Measurements from ENCODE around the gene CCDC134.

- TF ChIP-seq, protein P1, sequence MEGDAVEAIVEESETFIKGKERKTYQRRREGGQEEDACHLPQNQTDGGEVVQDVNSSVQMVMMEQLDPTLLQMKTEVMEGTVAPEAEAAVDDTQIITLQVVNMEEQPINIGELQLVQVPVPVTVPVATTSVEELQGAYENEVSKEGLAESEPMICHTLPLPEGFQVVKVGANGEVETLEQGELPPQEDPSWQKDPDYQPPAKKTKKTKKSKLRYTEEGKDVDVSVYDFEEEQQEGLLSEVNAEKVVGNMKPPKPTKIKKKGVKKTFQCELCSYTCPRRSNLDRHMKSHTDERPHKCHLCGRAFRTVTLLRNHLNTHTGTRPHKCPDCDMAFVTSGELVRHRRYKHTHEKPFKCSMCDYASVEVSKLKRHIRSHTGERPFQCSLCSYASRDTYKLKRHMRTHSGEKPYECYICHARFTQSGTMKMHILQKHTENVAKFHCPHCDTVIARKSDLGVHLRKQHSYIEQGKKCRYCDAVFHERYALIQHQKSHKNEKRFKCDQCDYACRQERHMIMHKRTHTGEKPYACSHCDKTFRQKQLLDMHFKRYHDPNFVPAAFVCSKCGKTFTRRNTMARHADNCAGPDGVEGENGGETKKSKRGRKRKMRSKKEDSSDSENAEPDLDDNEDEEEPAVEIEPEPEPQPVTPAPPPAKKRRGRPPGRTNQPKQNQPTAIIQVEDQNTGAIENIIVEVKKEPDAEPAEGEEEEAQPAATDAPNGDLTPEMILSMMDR (conservative IDR thresholded peaks at IDR 0.05) = no peak
- TF ChIP-seq ZFX (IDR thresholded peaks at IDR 0.05) = no peak
Measured at GRCh38 chr22:41834005-41834944, 33.8 kb downstream of the CCDC134 start.
